Stimulated activated CD4-positive, alpha-beta T cell treated with anti-CD3 and anti-CD28 coated beads, Interleukin-15, amount 100 ng/mL, for 24 hours (primary cell): ENCODE results near the gene RNASE13.

Experiments used
- DNase-seq: peaks from one replicate; pipeline ENCODE4 v3.0.0-alpha.2; 2020

The RNASE13 gene

GRCh38 chr14:21034707-21035106, at the start of gene RNASE13:
RNASE13 (minus strand) TSS chr14:21034807; CDS start chr14:21034288, 519 bp downstream.
- no peak for DNase-seq

GRCh38 chr14:21084396-21084795, 49.8 kb upstream of the RNASE13 start:
- DNase-seq = no peak

- DNase-seq = no peak
Observed at GRCh38 chr14:21083565-21084325, 49.1 kb upstream of the RNASE13 start.

GRCh38 chr14:21081521-21082142, 47.0 kb upstream of the RNASE13 start:
- no peak for DNase-seq

GRCh38 chr14:21078726-21079125, 44.1 kb upstream of the RNASE13 start:
- no peak for DNase-seq

- no peak for DNase-seq
Observed at GRCh38 chr14:21078287-21078686, 43.7 kb upstream of the RNASE13 start.

- DNase-seq = no peak
Observed at GRCh38 chr14:21077672-21078071, 43.1 kb upstream of the RNASE13 start.

- no peak for DNase-seq
Observed at GRCh38 chr14:21075719-21076437, 41.3 kb upstream of the RNASE13 start.

- DNase-seq = no peak
Observed at GRCh38 chr14:21074398-21075272, 40.0 kb upstream of the RNASE13 start.

- no peak for DNase-seq
Observed at GRCh38 chr14:21073921-21074320, 39.3 kb upstream of the RNASE13 start.

- DNase-seq = no peak
Observed at GRCh38 chr14:21072781-21073339, 38.3 kb upstream of the RNASE13 start.

GRCh38 chr14:21072031-21072473, 37.4 kb upstream of the RNASE13 start:
- no peak for DNase-seq

- peak; percentile 74 for DNase-seq
Observed at GRCh38 chr14:21071225-21072030, 36.8 kb upstream of the RNASE13 start.

- peak; percentile 30 for DNase-seq
Observed at GRCh38 chr14:21070610-21071224, 36.1 kb upstream of the RNASE13 start.

GRCh38 chr14:21070083-21070609, 35.5 kb upstream of the RNASE13 start, which contains the start of gene ARHGEF40:
ARHGEF40 (plus strand) TSS chr14:21070304; CDS start chr14:21070397, 93 bp downstream.
- peak; percentile 44 for DNase-seq

- DNase-seq = no peak
Observed at GRCh38 chr14:21069388-21070082, 34.9 kb upstream of the RNASE13 start.

GRCh38 chr14:21068521-21069387, 34.1 kb upstream of the RNASE13 start:
- DNase-seq = peak; percentile 56

GRCh38 chr14:21066882-21067502, 32.4 kb upstream of the RNASE13 start:
- DNase-seq = no peak
